Natural killer cell (primary cell): ENCODE data around the gene ENPP5. TPM values are rescaled to one million over a fixed set of nuclear protein-coding genes. Genes with fewer than 3 reads are reported as not detected.

Source experiments
- ATAC-seq, 3 donors: fragments of 150-1000 bp in 2 of 3; fragments of 200-7000 bp in 1 of 3; cut with Tn5 transposase; 1 replicate in 1 of 3; 2 replicates in 2 of 3; pipeline ENCODE4 v1.10.0; 2021; ENCODE audit warnings: mild to moderate bottlenecking in 2 of 3, moderate library complexity in 2 of 3
- DNase-seq, 2 donors: peaks; one replicate each; pipeline versions ENCODE4 v3.0.0 to v3.0.0-alpha.2; 2013 to 2021; ENCODE audit warnings: mixed read lengths in 1 of 2
- H3K27ac ChIP-seq: one replicate; pipeline ENCODE4 v1.5.1; 2013; ENCODE audit warnings: mild to moderate bottlenecking, low read length
- H3K27me3 ChIP-seq: one replicate; pipeline ENCODE4 v1.6.1; 2013; ENCODE audit warnings: low read length; ENCODE audit not compliant: control insufficient read depth, insufficient read depth
- H3K36me3 ChIP-seq: one replicate; pipeline ENCODE4 v1.6.1; 2013; ENCODE audit warnings: low read length; ENCODE audit not compliant: control insufficient read depth, insufficient read depth
- H3K4me1 ChIP-seq: one replicate; pipeline ENCODE4 v1.6.1; 2013; ENCODE audit warnings: low read length; ENCODE audit not compliant: control insufficient read depth, insufficient read depth
- H3K4me3 ChIP-seq: one replicate; pipeline ENCODE4 v1.5.1; 2013; ENCODE audit warnings: low read length
- H3K9me3 ChIP-seq: one replicate; pipeline ENCODE4 v1.6.1; 2013; ENCODE audit warnings: low read length; ENCODE audit not compliant: control insufficient read depth, insufficient read depth
- H3K27ac Mint-ChIP-seq, 2 donors: one replicate each; pipeline ENCODE4 v1.8.0; 2022; ENCODE audit warnings: mild to moderate bottlenecking in 2 of 2, mixed read lengths in 2 of 2, moderate library complexity in 1 of 2
- H3K27me3 Mint-ChIP-seq, 2 donors: one replicate each; pipeline ENCODE4 v1.8.0; 2022; ENCODE audit warnings: low read depth in 2 of 2, mixed read lengths in 2 of 2
- H3K36me3 Mint-ChIP-seq: one replicate; pipeline ENCODE4 v1.8.0; 2022; ENCODE audit warnings: mixed read lengths
- H3K4me1 Mint-ChIP-seq, 2 donors: one replicate each; pipeline ENCODE4 v1.8.0; 2022; ENCODE audit warnings: mixed read lengths in 2 of 2
- H3K4me3 Mint-ChIP-seq: one replicate; pipeline ENCODE4 v1.8.0; 2022; ENCODE audit warnings: mild to moderate bottlenecking, moderate library complexity, mixed read lengths
- H3K9me3 Mint-ChIP-seq, 2 donors: one replicate each; pipeline ENCODE4 v1.8.0; 2022; ENCODE audit warnings: mixed read lengths in 2 of 2
- WGBS: methylation state at CpG from one replicate; pipeline ENCODE4 v1.1.7; 2013; ENCODE audit warnings: missing lambda C conversion rate; ENCODE audit not compliant: insufficient coverage; 5-methylcytosine and 5-hydroxymethylcytosine counted together
- intact Hi-C: fragments of 100-400 bp; cut with micrococcal nuclease; formaldehyde crosslinking; loops from one replicate; pipeline ENCODE4 v1.14.2; 2022
- total RNA-seq, 4 donors: library from RNA; stranded (reverse); fragments of 120-200 nt in 1 of 4; gene quantifications; one replicate each; pipeline versions ENCODE4 v1.2.3 to v1.2.4, GENCODE V29; 2013 to 2022
- TF ChIP-seq, protein P1 (sequence below): fragments of 200-600 bp; IDR thresholded peaks from one replicate; pipeline ENCODE4 v1.8.0; 2022; ENCODE audit warnings: antibody characterized with exemption

The ENPP5 gene
- total RNA-seq, 3 donors from 2014 or later (not counting 1 experiment from before 2014, with no cell fraction given), result 9.3 to 13.4 (median 9.6) TPM

DNA sequence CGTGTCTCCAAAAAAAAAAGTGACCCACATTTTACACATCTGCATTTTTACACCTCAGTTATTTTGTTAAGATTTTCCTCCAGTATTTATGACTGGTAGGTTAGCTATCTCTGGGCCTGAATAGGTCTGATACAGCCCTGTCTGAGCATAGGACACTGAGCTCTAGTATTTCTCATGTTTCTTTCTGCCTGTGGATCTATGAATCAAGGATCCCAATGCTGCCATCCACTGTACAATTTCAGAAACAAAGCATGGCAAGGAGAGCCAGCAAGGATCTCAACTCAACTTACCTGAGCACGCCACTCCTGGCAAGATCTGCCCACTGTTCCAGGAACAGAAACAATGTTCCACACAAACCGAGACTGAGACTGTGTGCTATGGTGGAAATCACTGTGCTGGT lies 36.4 kb upstream of the ENPP5 start:
- Mint-ChIP-seq H3K27me3 (no peaks in the 10 kb centered on the region), H3K36me3 (no peaks in the 10 kb centered on the region), H3K4me3 (no peak overlapping the region), H3K9me3 (no peaks in the 10 kb centered on the region), H3K27ac (no peak overlapping the region), H3K4me1 (no peaks in the 10 kb centered on the region)
- 95% methylated on average over 3 of the region's 3 CpGs for WGBS
- Histone ChIP-seq H3K4me3 (no peak overlapping the region), H3K4me1 (no peaks in the 10 kb centered on the region), H3K27ac (no peak overlapping the region), H3K36me3 (no peaks in the 10 kb centered on the region), H3K27me3 (no peaks in the 10 kb centered on the region), H3K9me3 (no peaks in the 10 kb centered on the region)
- TF ChIP-seq, protein P1, sequence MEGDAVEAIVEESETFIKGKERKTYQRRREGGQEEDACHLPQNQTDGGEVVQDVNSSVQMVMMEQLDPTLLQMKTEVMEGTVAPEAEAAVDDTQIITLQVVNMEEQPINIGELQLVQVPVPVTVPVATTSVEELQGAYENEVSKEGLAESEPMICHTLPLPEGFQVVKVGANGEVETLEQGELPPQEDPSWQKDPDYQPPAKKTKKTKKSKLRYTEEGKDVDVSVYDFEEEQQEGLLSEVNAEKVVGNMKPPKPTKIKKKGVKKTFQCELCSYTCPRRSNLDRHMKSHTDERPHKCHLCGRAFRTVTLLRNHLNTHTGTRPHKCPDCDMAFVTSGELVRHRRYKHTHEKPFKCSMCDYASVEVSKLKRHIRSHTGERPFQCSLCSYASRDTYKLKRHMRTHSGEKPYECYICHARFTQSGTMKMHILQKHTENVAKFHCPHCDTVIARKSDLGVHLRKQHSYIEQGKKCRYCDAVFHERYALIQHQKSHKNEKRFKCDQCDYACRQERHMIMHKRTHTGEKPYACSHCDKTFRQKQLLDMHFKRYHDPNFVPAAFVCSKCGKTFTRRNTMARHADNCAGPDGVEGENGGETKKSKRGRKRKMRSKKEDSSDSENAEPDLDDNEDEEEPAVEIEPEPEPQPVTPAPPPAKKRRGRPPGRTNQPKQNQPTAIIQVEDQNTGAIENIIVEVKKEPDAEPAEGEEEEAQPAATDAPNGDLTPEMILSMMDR, result no peak
- DNase-seq, result no peak
- no peak for ATAC-seq
- intact Hi-C loops, result loop anchor here (5.0 kb wide), 1 partner anchor 115 kb away; no protein-coding TSS in a partner anchor

DNA sequence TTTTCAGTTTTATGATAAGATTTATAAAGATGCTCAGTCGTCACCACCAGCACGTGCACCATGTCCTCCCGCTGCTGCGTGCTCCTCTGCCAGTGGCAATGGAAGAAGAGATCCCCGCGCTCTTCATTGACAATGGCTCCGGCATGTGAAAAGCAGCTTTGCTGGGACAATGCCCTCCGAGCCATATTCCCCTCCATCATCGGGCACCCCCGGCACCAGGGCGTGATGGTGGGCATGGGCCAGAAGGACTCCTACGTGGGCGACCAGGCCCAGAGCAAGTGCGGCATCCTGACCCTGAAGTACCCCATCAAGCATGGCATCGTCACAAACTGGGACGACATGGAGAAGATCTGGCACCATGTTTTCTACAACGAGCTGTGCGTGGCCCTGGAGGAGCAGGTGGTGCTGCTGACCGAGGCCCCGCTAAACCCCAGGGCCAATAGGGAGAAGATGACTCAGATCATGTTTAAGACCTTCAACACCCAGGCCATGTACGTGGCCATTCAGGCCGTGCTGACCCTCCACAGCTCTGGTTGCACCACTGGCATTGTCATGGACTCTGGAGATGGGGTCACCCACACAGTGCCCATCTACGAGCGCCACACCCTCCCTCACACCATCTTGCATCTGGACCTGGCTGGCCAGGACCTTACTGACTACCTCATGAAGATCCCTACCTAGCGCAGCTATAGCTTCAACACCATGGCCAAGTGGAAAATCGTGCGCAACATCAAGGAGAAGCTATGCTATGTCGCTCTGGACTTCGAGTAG lies 34.3 kb upstream of the ENPP5 start:
- Mint-ChIP-seq H3K27me3 (no peaks in the 10 kb centered on the region), H3K36me3 (no peaks in the 10 kb centered on the region), H3K27ac (no peak overlapping the region), H3K4me3 (no peak overlapping the region), H3K9me3 (no peaks in the 10 kb centered on the region), H3K4me1 (no peaks in the 10 kb centered on the region)
- H3K27ac ChIP-seq, result no peak overlapping the region
- H3K4me1 ChIP-seq, result no peaks in the 10 kb centered on the region
- H3K36me3 ChIP-seq, result no peaks in the 10 kb centered on the region
- DNase-seq, result no peak
- no peaks in the 10 kb centered on the region for H3K27me3 ChIP-seq
- H3K9me3 ChIP-seq, result no peaks in the 10 kb centered on the region
- TF ChIP-seq, protein P1, result no peak
- intact Hi-C loops, result loop anchor here (5.0 kb wide), 1 partner anchor 113 kb away; no protein-coding TSS in a partner anchor
- WGBS, result 96% methylated on average over 29 of the region's 29 CpGs
- H3K4me3 ChIP-seq, result no peak overlapping the region
- no peak for ATAC-seq

DNA sequence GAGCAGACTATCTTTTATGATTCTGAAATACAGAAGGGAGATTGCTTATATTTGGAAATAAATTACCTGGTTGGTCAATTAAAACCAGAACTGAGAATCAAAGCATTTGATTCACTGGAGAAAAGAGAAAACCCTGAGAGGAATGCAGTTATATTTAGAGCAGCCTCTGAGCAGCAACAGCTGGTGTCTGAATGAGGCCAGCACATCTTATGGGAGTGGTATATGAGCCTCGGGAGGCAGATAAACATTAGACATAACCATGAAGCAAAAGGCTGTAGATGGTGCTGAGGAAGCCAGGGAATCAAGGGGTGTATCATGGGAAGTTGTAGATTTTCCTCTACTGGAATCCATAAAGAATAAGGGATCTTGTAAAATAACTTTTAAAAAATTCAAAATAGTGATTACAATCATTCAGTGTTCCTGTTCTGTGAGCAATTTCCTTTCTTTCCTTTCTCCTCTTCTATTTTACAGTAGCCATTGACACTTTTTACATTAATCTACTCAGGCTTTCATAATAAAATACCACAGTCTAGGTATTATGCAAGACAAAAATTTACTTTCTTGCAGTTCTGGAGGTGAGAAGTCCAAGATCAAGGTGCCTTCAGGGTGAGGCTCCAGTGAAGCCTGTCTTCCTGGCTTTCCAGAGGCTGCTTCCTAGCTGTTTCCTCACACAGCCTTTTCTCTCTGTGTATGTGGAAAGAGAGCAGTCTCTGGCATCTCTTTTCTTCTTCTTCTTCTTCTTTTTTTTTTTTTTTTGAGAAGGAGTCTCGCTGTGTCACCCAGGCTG lies 32.8 kb upstream of the ENPP5 start:
- Histone ChIP-seq H3K36me3 (no peaks in the 10 kb centered on the region), H3K27ac (no peak overlapping the region), H3K4me1 (no peaks in the 10 kb centered on the region), H3K4me3 (no peak overlapping the region), H3K9me3 (no peaks in the 10 kb centered on the region), H3K27me3 (no peaks in the 10 kb centered on the region)
- H3K27ac Mint-ChIP-seq, result no peak overlapping the region
- ATAC-seq (no peak), DNase-seq (no peak)
- 97% methylated on average over 2 of the region's 2 CpGs for WGBS
- H3K4me1 Mint-ChIP-seq, result no peaks in the 10 kb centered on the region
- no peaks in the 10 kb centered on the region for H3K9me3 Mint-ChIP-seq
- no peak overlapping the region for H3K4me3 Mint-ChIP-seq
- TF ChIP-seq, protein P1, result no peak
- no peaks in the 10 kb centered on the region for H3K36me3 Mint-ChIP-seq
- intact Hi-C loops, result no loop called here
- H3K27me3 Mint-ChIP-seq, result no peaks in the 10 kb centered on the region
